ENCODE results near the gene TBCK.
"Not testable (repeated sequence)": the region's sequence is repeated elsewhere in the genome, so short reads cannot be mapped to it uniquely, and the experiment has no call there.

Gene TBCK

DNA sequence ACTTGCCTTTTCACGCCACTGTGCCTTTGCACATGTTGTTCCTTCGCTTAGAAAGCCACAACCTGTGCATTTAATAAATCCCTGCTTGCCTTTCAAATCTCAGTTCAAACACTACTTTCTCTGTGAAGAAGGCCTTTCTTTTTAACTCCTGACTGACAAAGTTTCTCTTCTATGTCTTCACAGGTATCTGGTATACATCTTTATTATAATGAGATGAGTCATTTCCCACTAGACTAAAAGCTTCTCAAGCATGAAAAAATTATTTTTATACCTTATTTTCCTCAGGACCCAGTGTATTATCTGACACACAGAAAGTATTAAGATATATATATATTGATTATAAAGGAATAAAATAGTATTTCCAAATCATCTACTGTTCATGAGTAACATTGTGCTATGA is 189.9 kb downstream of the TBCK start:
- WGBS (ENCODE audit: insufficient coverage, insufficient read length) = no CpG with 5 or more reads among the region's 2 CpGs
- Histone ChIP-seq H3K27ac (ENCODE audit: low read length) (no peak overlapping the region), H3K4me1 (ENCODE audit: control insufficient read depth, insufficient read depth, low read length) (no peaks in the 10 kb centered on the region), H3K36me3 (ENCODE audit: control insufficient read depth, insufficient read depth, low read length) (no peaks in the 10 kb centered on the region), H3K4me3 (ENCODE audit: low read length) (no peak overlapping the region), H3K27me3 (ENCODE audit: control insufficient read depth, insufficient read depth, low read length) (no peaks in the 10 kb centered on the region), H3K9me3 (ENCODE audit: control insufficient read depth, insufficient read depth, low read length) (no peaks in the 10 kb centered on the region)
- no peak for DNase-seq (ENCODE audit: low read depth, low spot score)

GRCh38 chr4:106119949-106120555 is 196.0 kb downstream of the TBCK start:
- H3K9me3 ChIP-seq (ENCODE audit: control insufficient read depth, insufficient read depth, low read length); H3K36me3 ChIP-seq (ENCODE audit: control insufficient read depth, insufficient read depth, low read length); H3K27me3 ChIP-seq (ENCODE audit: control insufficient read depth, insufficient read depth, low read length); H3K4me3 ChIP-seq (ENCODE audit: low read length); DNase-seq (ENCODE audit: low read depth, low spot score); H3K27ac ChIP-seq (ENCODE audit: low read length); H3K4me1 ChIP-seq (ENCODE audit: control insufficient read depth, insufficient read depth, low read length): not testable (repeated sequence)
- no CpG with 5 or more reads among the region's 28 CpGs for whole genome bisulfite sequencing (ENCODE audit: insufficient coverage, insufficient read length)

GRCh38 chr4:106116025-106116424 is 200.0 kb downstream of the TBCK start:
- no peaks in the 10 kb centered on the region for H3K27me3 ChIP-seq (ENCODE audit: control insufficient read depth, insufficient read depth, low read length)
- H3K36me3 ChIP-seq (ENCODE audit: control insufficient read depth, insufficient read depth, low read length) = no peaks in the 10 kb centered on the region
- DNase-seq (ENCODE audit: low read depth, low spot score) = no peak
- no CpG with 5 or more reads among the region's 2 CpGs for WGBS (ENCODE audit: insufficient coverage, insufficient read length)
- H3K4me1 ChIP-seq (ENCODE audit: control insufficient read depth, insufficient read depth, low read length) = no peaks in the 10 kb centered on the region
- H3K27ac ChIP-seq (ENCODE audit: low read length) = no peak overlapping the region
- no peak overlapping the region for H3K4me3 ChIP-seq (ENCODE audit: low read length)
- no peaks in the 10 kb centered on the region for H3K9me3 ChIP-seq (ENCODE audit: control insufficient read depth, insufficient read depth, low read length)

GRCh38 chr4:106114270-106114669 is 201.7 kb downstream of the TBCK start:
- Histone ChIP-seq H3K27me3 (ENCODE audit: control insufficient read depth, insufficient read depth, low read length) (no peaks in the 10 kb centered on the region), H3K27ac (ENCODE audit: low read length) (no peak overlapping the region), H3K4me3 (ENCODE audit: low read length) (no peak overlapping the region), H3K4me1 (ENCODE audit: control insufficient read depth, insufficient read depth, low read length) (no peaks in the 10 kb centered on the region), H3K9me3 (ENCODE audit: control insufficient read depth, insufficient read depth, low read length) (no peaks in the 10 kb centered on the region), H3K36me3 (ENCODE audit: control insufficient read depth, insufficient read depth, low read length) (0 out of 2 replicates have a peak, but pooled peaks cover 3% of the 10 kb centered on the region)
- DNase-seq (ENCODE audit: low read depth, low spot score) = no peak
- no CpG with 5 or more reads among the region's 8 CpGs for WGBS (ENCODE audit: insufficient coverage, insufficient read length)

DNA sequence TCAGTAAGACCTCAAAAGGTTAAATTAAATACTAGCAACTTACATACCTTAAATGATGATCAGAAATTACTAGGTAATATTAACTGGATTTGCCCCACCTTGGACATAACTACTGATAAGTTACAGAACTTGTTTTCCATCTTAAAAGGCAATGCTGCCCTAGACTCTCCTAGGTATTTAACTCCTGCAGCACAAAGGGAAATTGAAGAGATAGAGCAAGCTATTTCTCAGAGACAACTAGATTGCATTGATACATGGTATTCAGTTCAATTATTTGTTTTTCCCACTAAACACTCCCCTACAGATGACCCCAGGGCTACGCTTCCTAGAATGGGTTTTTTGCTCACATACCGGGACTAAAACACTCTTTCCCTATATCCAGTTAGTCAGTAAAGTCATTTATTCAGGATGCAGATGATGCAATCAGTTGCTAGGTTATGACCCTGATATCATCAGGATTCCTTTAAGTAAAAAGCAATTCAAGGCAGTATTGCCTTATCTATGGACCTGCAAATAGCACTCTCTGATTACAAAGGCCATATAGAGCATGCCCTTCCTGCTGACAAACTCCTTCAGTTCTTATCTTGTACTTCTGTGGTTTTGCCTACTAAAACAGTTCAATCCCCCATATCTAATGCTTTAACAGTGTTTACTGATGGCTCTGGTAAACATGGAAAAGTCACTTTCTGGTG is 204.1 kb downstream of the TBCK start:
- WGBS (ENCODE audit: insufficient coverage, insufficient read length) = no CpG with 5 or more reads among the region's 2 CpGs
- not testable (repeated sequence) for H3K27me3 ChIP-seq (ENCODE audit: control insufficient read depth, insufficient read depth, low read length); H3K36me3 ChIP-seq (ENCODE audit: control insufficient read depth, insufficient read depth, low read length); H3K4me1 ChIP-seq (ENCODE audit: control insufficient read depth, insufficient read depth, low read length); DNase-seq (ENCODE audit: low read depth, low spot score); H3K4me3 ChIP-seq (ENCODE audit: low read length); H3K27ac ChIP-seq (ENCODE audit: low read length); H3K9me3 ChIP-seq (ENCODE audit: control insufficient read depth, insufficient read depth, low read length)

DNA sequence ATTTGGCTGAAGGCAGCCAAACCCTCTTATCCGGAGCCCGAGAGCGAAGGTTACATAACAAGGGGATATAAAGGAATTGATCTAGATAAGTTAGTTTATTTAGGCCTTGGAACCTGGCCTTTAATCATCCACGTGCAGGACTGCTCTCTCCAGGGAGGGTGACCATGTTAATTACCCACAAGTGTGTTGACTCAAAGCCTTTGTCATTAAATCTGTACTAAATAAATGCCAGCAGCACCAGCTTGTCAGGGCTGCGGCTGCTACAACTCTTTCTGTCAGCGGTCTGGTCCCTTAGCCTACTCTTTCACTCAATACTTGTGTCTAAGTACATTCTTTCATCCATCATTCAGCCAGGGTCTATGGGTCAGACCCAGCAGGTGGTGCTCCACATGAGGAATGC is 206.1 kb downstream of the TBCK start:
- Histone ChIP-seq H3K36me3 (ENCODE audit: control insufficient read depth, insufficient read depth, low read length) (0 out of 2 replicates have a peak, but pooled peaks cover 3% of the 10 kb centered on the region), H3K4me1 (ENCODE audit: control insufficient read depth, insufficient read depth, low read length) (no peaks in the 10 kb centered on the region), H3K9me3 (ENCODE audit: control insufficient read depth, insufficient read depth, low read length) (no peaks in the 10 kb centered on the region), H3K27me3 (ENCODE audit: control insufficient read depth, insufficient read depth, low read length) (no peaks in the 10 kb centered on the region), H3K27ac (ENCODE audit: low read length) (no peak overlapping the region), H3K4me3 (ENCODE audit: low read length) (no peak overlapping the region)
- no CpG with 5 or more reads among the region's 6 CpGs for WGBS (ENCODE audit: insufficient coverage, insufficient read length)
- DNase-seq (ENCODE audit: low read depth, low spot score) = no peak

GRCh38 chr4:106105697-106106096 is 210.3 kb downstream of the TBCK start:
- no peaks in the 10 kb centered on the region for H3K27me3 ChIP-seq (ENCODE audit: control insufficient read depth, insufficient read depth, low read length)
- H3K4me1 ChIP-seq (ENCODE audit: control insufficient read depth, insufficient read depth, low read length) = no peaks in the 10 kb centered on the region
- H3K27ac ChIP-seq (ENCODE audit: low read length) = no peak overlapping the region
- no peak overlapping the region for H3K4me3 ChIP-seq (ENCODE audit: low read length)
- 0 out of 2 replicates have a peak, but pooled peaks cover 3% of the 10 kb centered on the region for H3K36me3 ChIP-seq (ENCODE audit: control insufficient read depth, insufficient read depth, low read length)
- no peaks in the 10 kb centered on the region for H3K9me3 ChIP-seq (ENCODE audit: control insufficient read depth, insufficient read depth, low read length)
- WGBS (ENCODE audit: insufficient coverage, insufficient read length) = no CpG with 5 or more reads among the region's 4 CpGs
- DNase-seq (ENCODE audit: low read depth, low spot score) = no peak

DNA sequence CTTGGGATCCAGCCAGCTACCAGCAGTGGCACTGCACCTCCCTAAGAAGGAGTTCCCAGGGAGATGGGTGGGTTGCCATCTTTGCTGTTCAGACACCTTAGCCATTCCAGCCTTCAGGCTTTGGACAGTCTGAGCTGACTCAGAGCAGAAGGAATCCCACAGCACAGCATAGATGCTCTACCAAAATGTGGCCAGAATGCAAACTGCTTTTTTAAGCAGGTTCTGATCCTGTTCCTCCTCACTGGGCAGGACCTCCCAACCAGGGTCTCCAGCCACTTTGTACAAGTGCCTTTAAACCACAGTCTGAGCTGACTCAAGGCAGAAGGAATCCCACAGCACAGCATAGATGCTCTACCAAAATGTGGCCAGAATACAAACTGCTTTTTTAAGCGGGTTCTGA is 211.7 kb downstream of the TBCK start:
- Histone ChIP-seq H3K4me1 (ENCODE audit: control insufficient read depth, insufficient read depth, low read length) (no peaks in the 10 kb centered on the region), H3K27ac (ENCODE audit: low read length) (no peak overlapping the region), H3K9me3 (ENCODE audit: control insufficient read depth, insufficient read depth, low read length) (no peaks in the 10 kb centered on the region), H3K4me3 (ENCODE audit: low read length) (no peak overlapping the region), H3K36me3 (ENCODE audit: control insufficient read depth, insufficient read depth, low read length) (no peaks in the 10 kb centered on the region), H3K27me3 (ENCODE audit: control insufficient read depth, insufficient read depth, low read length) (no peaks in the 10 kb centered on the region)
- no CpG with 5 or more reads among the region's 1 CpG for WGBS (ENCODE audit: insufficient coverage, insufficient read length)
- DNase-seq (ENCODE audit: low read depth, low spot score) = no peak

GRCh38 chr4:106096454-106096853 is 219.6 kb downstream of the TBCK start:
- H3K4me3 ChIP-seq (ENCODE audit: low read length) = no peak overlapping the region
- H3K4me1 ChIP-seq (ENCODE audit: control insufficient read depth, insufficient read depth, low read length) = no peaks in the 10 kb centered on the region
- no peaks in the 10 kb centered on the region for H3K27me3 ChIP-seq (ENCODE audit: control insufficient read depth, insufficient read depth, low read length)
- no CpG with 5 or more reads among the region's 1 CpG for WGBS (ENCODE audit: insufficient coverage, insufficient read length)
- H3K36me3 ChIP-seq (ENCODE audit: control insufficient read depth, insufficient read depth, low read length) = no peaks in the 10 kb centered on the region
- DNase-seq (ENCODE audit: low read depth, low spot score) = no peak
- no peak overlapping the region for H3K27ac ChIP-seq (ENCODE audit: low read length)
- no peaks in the 10 kb centered on the region for H3K9me3 ChIP-seq (ENCODE audit: control insufficient read depth, insufficient read depth, low read length)

GRCh38 chr4:106095408-106095807 is 220.6 kb downstream of the TBCK start:
- no peak overlapping the region for H3K27ac ChIP-seq (ENCODE audit: low read length)
- WGBS (ENCODE audit: insufficient coverage, insufficient read length) = no CpG with 5 or more reads among the region's 2 CpGs
- no peak for DNase-seq (ENCODE audit: low read depth, low spot score)
- H3K36me3 ChIP-seq (ENCODE audit: control insufficient read depth, insufficient read depth, low read length) = peaks cover 5% of the 10 kb centered on the region; the same call in 1 of the 2 replicates
- no peaks in the 10 kb centered on the region for H3K27me3 ChIP-seq (ENCODE audit: control insufficient read depth, insufficient read depth, low read length)
- H3K4me1 ChIP-seq (ENCODE audit: control insufficient read depth, insufficient read depth, low read length) = no peaks in the 10 kb centered on the region
- no peak overlapping the region for H3K4me3 ChIP-seq (ENCODE audit: low read length)
- peaks cover 3% of the 10 kb centered on the region for H3K9me3 ChIP-seq (ENCODE audit: control insufficient read depth, insufficient read depth, low read length)
